T-cell (primary cell): ENCODE results near the gene LSM4. TPM values are rescaled to one million over a fixed set of nuclear protein-coding genes. Genes with fewer than 3 reads are reported as not detected.

Experiments used
- ATAC-seq, 4 experiments: fragments of 200-7000 bp in 3 of 4; fragments of 150-1000 bp in 1 of 4; cut with Tn5 transposase; replicated peaks in 1 of 4; 1 replicate in 3 of 4; 2 replicates in 1 of 4; pipeline ENCODE4 v1.10.0; 2021; ENCODE audit warnings: moderate library complexity in 3 of 4, mild to moderate bottlenecking in 2 of 4, moderate number of reproducible peaks in 1 of 4
- CTCF ChIA-PET, 2 donors: fragments of 300-600 bp; sonication (Branson Sonifier 250); formaldehyde crosslinking; loops; one replicate each; lab custom pipeline; 2022; ENCODE audit warnings: antibody characterized with exemption in 2 of 2; lab: Charles Lee
- POLR2A ChIA-PET, 2 donors: fragments of 300-600 bp; sonication (Branson Sonifier 250); formaldehyde crosslinking; loops; one replicate each; lab custom pipeline; 2022; ENCODE audit warnings: antibody characterized with exemption in 2 of 2; lab: Charles Lee
- DNase-seq, 35 experiments: peaks; one replicate each; pipeline versions ENCODE4 v3.0.0 to v3.0.0-alpha.2; 2013 to 2023
- H3K27ac ChIP-seq: one replicate; pipeline ENCODE4 v1.5.1; 2013; ENCODE audit warnings: low read length
- H3K27me3 ChIP-seq, 2 experiments: replicated peaks in 1 of 2; 1 replicate in 1 of 2; 2 replicates in 1 of 2; pipeline versions ENCODE4 v1.6.1 to v1.7.0; 2013; ENCODE audit warnings: low read length in 1 of 2, mixed read lengths in 1 of 2; ENCODE audit not compliant: control insufficient read depth in 2 of 2, insufficient read depth in 2 of 2; ENCODE audit errors: extremely low read depth in 1 of 2
- H3K36me3 ChIP-seq, 2 donors: 1 replicate in 1 of 2; 2 replicates in 1 of 2; pipeline versions ENCODE4 v1.6.1 to v1.7.0; 2013; ENCODE audit warnings: low read length in 1 of 2; ENCODE audit not compliant: control insufficient read depth in 2 of 2, insufficient read depth in 1 of 2; ENCODE audit errors: extremely low read depth in 1 of 2
- H3K4me1 ChIP-seq, 2 experiments: 1 replicate in 1 of 2; 2 replicates in 1 of 2; pipeline versions ENCODE4 v1.6.1 to v1.7.0; 2013; ENCODE audit warnings: low read length in 2 of 2, mixed read lengths in 1 of 2; ENCODE audit not compliant: insufficient read depth in 2 of 2, control insufficient read depth in 1 of 2; ENCODE audit errors: extremely low read depth in 1 of 2
- H3K4me3 ChIP-seq, 2 donors: 1 replicate in 1 of 2; 2 replicates in 1 of 2; pipeline versions ENCODE4 v1.5.1 to v1.7.0; 2013; ENCODE audit warnings: mild to moderate bottlenecking in 2 of 2, low read length in 1 of 2, moderate library complexity in 1 of 2; ENCODE audit not compliant: control insufficient read depth in 1 of 2; ENCODE audit errors: extremely low read depth in 1 of 2
- H3K9me3 ChIP-seq: 2 replicates; pipeline ENCODE4 v1.7.0; 2013
- H3K27ac Mint-ChIP-seq, 2 donors: one replicate each; pipeline ENCODE4 v1.8.0; 2020 to 2021; ENCODE audit warnings: mild to moderate bottlenecking in 2 of 2, mixed read lengths in 2 of 2
- H3K27me3 Mint-ChIP-seq, 2 donors: one replicate each; pipeline ENCODE4 v1.8.0; 2021 to 2022; ENCODE audit warnings: mixed read lengths in 2 of 2
- H3K36me3 Mint-ChIP-seq: one replicate; pipeline ENCODE4 v1.8.0; 2021; ENCODE audit warnings: mixed read lengths
- H3K4me1 Mint-ChIP-seq, 3 donors: one replicate each; pipeline ENCODE4 v1.8.0; 2020 to 2022; ENCODE audit warnings: mixed read lengths in 3 of 3, mild to moderate bottlenecking in 1 of 3
- H3K4me3 Mint-ChIP-seq, 3 donors: one replicate each; pipeline ENCODE4 v1.8.0; 2020 to 2022; ENCODE audit warnings: mild to moderate bottlenecking in 3 of 3, mixed read lengths in 3 of 3, moderate library complexity in 3 of 3
- H3K9me3 Mint-ChIP-seq, 3 donors: one replicate each; pipeline ENCODE4 v1.8.0; 2020 to 2022; ENCODE audit warnings: mixed read lengths in 3 of 3
- WGBS: methylation state at CpG from one replicate; pipeline ENCODE4 v1.1.5; 2013; ENCODE audit warnings: missing lambda C conversion rate; ENCODE audit not compliant: insufficient coverage; 5-methylcytosine and 5-hydroxymethylcytosine counted together
- total RNA-seq, 35 experiments: library from RNA in 6 of 35; stranded (reverse) in 6 of 35; fragments of 120-200 nt in 1 of 35; gene quantifications; one replicate each; pipeline versions ENCODE4 v1.2.1 to v1.2.4 and lab custom pipeline; 2013 to 2026

Gene LSM4
- total RNA-seq, 5 donors from 2014 or later (not counting 1 experiment from before 2014, with no cell fraction given), result 58.5 to 82.7 (median 69.1) TPM

DNA sequence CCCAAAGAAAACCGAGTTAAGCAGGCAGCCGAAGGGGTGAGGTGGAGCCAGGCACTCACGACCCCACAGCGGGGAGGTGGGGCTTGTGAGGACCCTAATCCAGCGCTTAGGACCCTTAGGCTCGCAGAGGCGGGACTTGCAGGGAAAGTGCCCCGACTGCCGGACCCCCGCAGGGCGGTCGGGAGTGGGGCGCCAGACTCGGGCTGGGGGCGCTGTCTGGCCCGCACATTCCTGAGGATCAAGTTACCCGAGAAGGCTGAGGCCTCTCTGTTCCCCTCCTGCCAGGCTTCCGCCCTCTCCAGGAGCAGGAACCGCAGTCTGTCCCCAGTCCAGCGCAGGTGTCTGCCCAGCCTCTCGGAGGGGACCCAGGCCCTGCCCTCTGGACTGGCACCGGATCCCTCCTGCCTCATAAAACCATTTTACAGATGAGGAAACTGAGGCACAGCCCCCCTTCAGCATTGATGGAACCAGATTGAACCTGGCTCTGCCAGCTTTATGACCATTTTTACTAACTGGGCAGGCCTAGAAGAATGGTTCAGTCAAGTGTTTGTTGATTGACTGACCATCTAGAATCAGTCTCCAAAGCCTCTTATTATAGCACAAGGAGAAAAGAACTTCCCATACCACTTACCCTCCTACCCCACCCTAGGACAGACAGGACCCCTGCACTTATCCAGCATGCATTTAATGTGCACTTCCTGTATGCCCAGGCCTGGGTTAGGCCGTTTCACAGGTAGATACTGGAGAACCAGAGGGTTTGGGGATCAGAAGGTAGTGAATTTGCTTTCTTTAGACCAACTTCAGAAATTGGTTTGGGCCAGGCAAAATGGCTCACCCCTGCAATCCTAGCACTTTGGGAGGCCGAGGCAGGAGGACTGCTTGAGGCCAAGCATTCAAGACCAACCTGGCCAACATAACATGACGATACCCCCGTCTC is 34.8 kb downstream of the LSM4 start:
- DNase-seq (no peak), ATAC-seq (no peak)
- H3K4me3 ChIP-seq, result no peak overlapping the region
- H3K36me3 ChIP-seq, result no peaks in the 10 kb centered on the region
- peaks cover 44 to 61% (median 60%) of the 10 kb centered on the region in 3 donors for H3K4me1 Mint-ChIP-seq
- H3K27me3 Mint-ChIP-seq, result no peaks in the 10 kb centered on the region
- POLR2A ChIA-PET, result no interaction called here
- WGBS, result 93% methylated on average over 24 of the region's 26 CpGs
- H3K27me3 ChIP-seq, result no peaks in the 10 kb centered on the region
- CTCF ChIA-PET, result interaction anchor here in 1 of 2 donors (1.2 kb wide), 1 partner anchor 17 kb away, joined by 3 read pairs; no protein-coding TSS in a partner anchor
- no peaks in the 10 kb centered on the region for H3K36me3 Mint-ChIP-seq
- H3K4me3 Mint-ChIP-seq, result peak overlapping the region in 1 of 3 donors; percentile 37
- H3K9me3 Mint-ChIP-seq, result no peaks in the 10 kb centered on the region
- peak overlapping the region in 1 of 2 donors; percentile 27 for H3K27ac Mint-ChIP-seq
- H3K9me3 ChIP-seq, result no peaks in the 10 kb centered on the region
- peaks cover 20 to 75% of the 10 kb centered on the region in 2 experiments for H3K4me1 ChIP-seq
- no peak overlapping the region for H3K27ac ChIP-seq

GRCh38 chr19:18286973-18287635 is 35.8 kb downstream of the LSM4 start:
- Mint-ChIP-seq H3K27ac (peak overlapping the region in 1 of 2 donors; percentile 86), H3K4me1 (peaks cover 50 to 66% (median 64%) of the 10 kb centered on the region in 3 donors), H3K36me3 (no peaks in the 10 kb centered on the region), H3K9me3 (no peaks in the 10 kb centered on the region), H3K4me3 (peak overlapping the region in 1 of 3 donors; percentile 15), H3K27me3 (no peaks in the 10 kb centered on the region)
- 96% methylated on average over 16 of the region's 21 CpGs for WGBS
- Histone ChIP-seq H3K27me3 (no peaks in the 10 kb centered on the region), H3K4me1 (peaks cover 27 to 76% of the 10 kb centered on the region in 2 experiments), H3K4me3 (no peak overlapping the region), H3K9me3 (no peaks in the 10 kb centered on the region), H3K36me3 (no peaks in the 10 kb centered on the region), H3K27ac (no peak overlapping the region)
- ChIA-PET POLR2A (no interaction called here), CTCF (no interaction called here)
- no peak for ATAC-seq
- DNase-seq, result no peak

DNA sequence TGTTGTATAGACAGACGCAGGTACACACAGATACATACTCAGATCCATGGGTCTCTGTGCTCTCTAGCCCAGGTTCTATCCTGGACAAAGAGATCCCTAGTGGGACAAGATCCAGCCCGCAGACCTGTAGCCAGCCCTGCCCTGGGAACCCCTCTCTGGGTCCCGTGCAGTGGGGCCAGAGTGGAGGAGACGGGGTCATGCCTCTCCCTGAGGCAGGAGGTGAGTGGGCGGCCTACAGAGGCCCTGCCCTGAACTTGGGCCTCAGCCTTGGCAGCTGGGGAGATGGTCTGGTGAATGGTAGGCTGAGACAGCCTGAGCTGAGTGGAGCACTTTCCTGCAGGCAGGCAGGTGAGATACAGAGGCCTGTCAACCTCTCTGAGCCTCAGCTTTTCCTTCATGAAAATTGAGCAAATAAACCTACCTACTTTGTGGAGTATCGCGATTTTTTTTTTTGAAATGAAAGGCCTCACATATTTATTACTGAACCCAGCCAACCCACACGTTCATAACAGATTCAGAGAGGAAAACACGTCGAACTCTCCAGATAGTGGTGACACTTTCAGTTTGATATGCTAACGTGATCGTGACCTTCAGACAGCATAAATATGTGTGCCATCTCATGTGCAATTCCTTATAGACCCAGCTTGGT is 38.0 kb downstream of the LSM4 start:
- Histone ChIP-seq H3K9me3 (no peaks in the 10 kb centered on the region), H3K4me3 (no peak overlapping the region), H3K27ac (peak overlapping the region; percentile 88), H3K36me3 (no peaks in the 10 kb centered on the region), H3K4me1 (peaks cover 17 to 55% of the 10 kb centered on the region in 2 experiments), H3K27me3 (no peaks in the 10 kb centered on the region)
- 0% methylated on average over 4 of the region's 12 CpGs for WGBS
- peak overlapping the region in 2 of 3 donors; percentile 24 to 46 for H3K4me3 Mint-ChIP-seq
- ChIA-PET POLR2A (no interaction called here), CTCF (no interaction called here)
- peaks cover 34 to 50% (median 47%) of the 10 kb centered on the region in 3 donors for H3K4me1 Mint-ChIP-seq
- H3K27ac Mint-ChIP-seq, result peak overlapping the region; percentile 90 to 94
- DNase-seq (peak in 1 of 35 experiments; percentile 52), ATAC-seq (no peak)
- H3K36me3 Mint-ChIP-seq, result peaks cover under 1% of the 10 kb centered on the region
- H3K9me3 Mint-ChIP-seq, result no peaks in the 10 kb centered on the region
- H3K27me3 Mint-ChIP-seq, result no peaks in the 10 kb centered on the region

GRCh38 chr19:18283338-18283737 is 39.5 kb downstream of the LSM4 start:
- CTCF ChIA-PET, result interaction anchor here in 1 of 2 donors (0.7 kb wide), 1 partner anchor 190 kb away, joined by 4 read pairs; no protein-coding TSS in a partner anchor
- POLR2A ChIA-PET, result no interaction called here
- no peaks in the 10 kb centered on the region for H3K9me3 ChIP-seq
- Mint-ChIP-seq H3K4me3 (peak overlapping the region in 2 of 3 donors; percentile 17 to 94), H3K27ac (peak overlapping the region; percentile 70 to 96), H3K36me3 (peaks cover 13% of the 10 kb centered on the region), H3K9me3 (no peaks in the 10 kb centered on the region), H3K27me3 (no peaks in the 10 kb centered on the region), H3K4me1 (peaks cover 39 to 57% (median 50%) of the 10 kb centered on the region in 3 donors)
- peaks cover 24 to 54% of the 10 kb centered on the region in 2 experiments for H3K4me1 ChIP-seq
- H3K4me3 ChIP-seq, result no peak overlapping the region
- peaks cover 10 to 11% of the 10 kb centered on the region in 2 donors for H3K36me3 ChIP-seq
- ATAC-seq (no peak), DNase-seq (no peak)
- no peaks in the 10 kb centered on the region for H3K27me3 ChIP-seq
- H3K27ac ChIP-seq, result peak overlapping the region; percentile 100
- 100% methylated on average over 1 of the region's 5 CpGs for WGBS

GRCh38 chr19:18282788-18283141 is 40.1 kb downstream of the LSM4 start:
- 5% methylated on average over 2 of the region's 4 CpGs for WGBS
- peak overlapping the region; percentile 96 to 99 for H3K27ac Mint-ChIP-seq
- Histone ChIP-seq H3K9me3 (no peaks in the 10 kb centered on the region), H3K27ac (peak overlapping the region; percentile 100), H3K4me3 (peak overlapping the region; percentile 33 to 84), H3K4me1 (peaks cover 28 to 54% of the 10 kb centered on the region in 2 experiments), H3K27me3 (no peaks in the 10 kb centered on the region), H3K36me3 (peaks cover 10 to 16% of the 10 kb centered on the region in 2 donors)
- H3K4me1 Mint-ChIP-seq, result peaks cover 45 to 60% (median 53%) of the 10 kb centered on the region in 3 donors
- ChIA-PET POLR2A (interaction anchor here (1.3 to 5.1 kb wide), 4 partner anchors 9 to 39 kb away, joined by 7 to 95 read pairs (median 48); partner anchors contain the start of gene LSM4 (in 1 of the 2)), CTCF (no interaction called here)
- ATAC-seq (no peak), DNase-seq (peak in 1 of 35 experiments; percentile 43)
- H3K4me3 Mint-ChIP-seq, result peak overlapping the region; percentile 73 to 94 (median 82)
- peaks cover 13% of the 10 kb centered on the region for H3K36me3 Mint-ChIP-seq
- H3K9me3 Mint-ChIP-seq, result no peaks in the 10 kb centered on the region
- H3K27me3 Mint-ChIP-seq, result no peaks in the 10 kb centered on the region
